GM21825 (cell line): ENCODE data around the gene SYNE2.

Experiments used
- ATAC-seq: cut with Tn5 transposase; IDR thresholded peaks from one replicate; pipeline ENCODE4 v1.9.1; 2021; ENCODE audit warnings: mild to moderate bottlenecking, moderate library complexity; ENCODE audit not compliant: unreplicated experiment

Gene SYNE2

GRCh38 chr14:63952933-63953437 lies 100.2 kb downstream of the SYNE2 start:
- no peak for ATAC-seq

GRCh38 chr14:63956326-63956725 lies 103.5 kb downstream of the SYNE2 start:
- ATAC-seq = no peak

DNA sequence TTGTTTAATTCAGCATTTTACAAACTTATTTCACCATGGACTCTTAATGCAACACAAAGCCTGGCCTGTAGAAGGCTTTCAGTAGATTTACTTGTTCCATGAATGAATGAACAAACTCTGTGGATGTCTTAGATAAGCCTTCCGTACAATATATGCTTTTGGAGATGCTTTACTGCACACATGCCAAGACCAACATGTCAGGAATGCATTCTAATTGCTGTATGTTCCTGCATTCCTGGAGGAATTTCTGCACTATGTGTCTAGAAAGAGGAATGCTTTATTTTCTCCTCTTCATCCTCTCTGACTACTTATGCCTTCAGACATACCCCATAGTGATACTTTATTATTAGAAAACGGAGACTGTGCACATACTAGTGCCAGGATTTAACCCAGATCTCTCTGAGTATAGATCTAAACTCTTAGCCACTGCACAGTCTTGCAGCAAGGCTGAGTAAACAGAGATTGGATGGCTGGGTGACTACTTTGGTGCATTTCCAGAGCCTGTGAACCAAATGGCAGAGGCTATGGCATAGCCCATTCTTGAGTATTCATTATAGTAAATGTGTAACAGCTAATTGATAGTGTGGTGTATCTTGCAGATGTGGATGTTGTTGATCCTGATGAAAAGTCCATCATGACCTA lies 108.2 kb downstream of the SYNE2 start:
- no peak for ATAC-seq

- no peak for ATAC-seq
Observed at GRCh38 chr14:63962906-63963305, 110.1 kb downstream of the SYNE2 start.

GRCh38 chr14:63963439-63963838 lies 110.6 kb downstream of the SYNE2 start:
- ATAC-seq = no peak

DNA sequence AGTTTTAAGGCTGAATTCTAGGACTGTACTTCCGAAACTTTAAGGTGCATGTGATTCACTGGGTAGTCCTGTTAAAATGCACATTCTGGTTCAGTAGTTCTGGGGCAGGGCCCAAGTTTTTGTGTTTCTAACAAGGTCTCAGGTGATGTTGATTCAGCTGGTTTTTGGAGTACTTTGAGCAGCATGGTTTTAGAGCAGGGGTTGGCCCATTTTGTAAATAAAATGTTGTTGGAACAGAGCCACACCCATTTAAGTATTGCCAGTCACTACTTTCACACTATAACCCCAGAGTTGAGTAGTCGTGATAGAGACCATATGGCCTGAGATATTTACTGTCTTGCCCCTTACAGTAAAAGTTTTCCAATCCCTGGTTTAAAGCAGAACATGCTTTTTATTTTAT lies 111.3 kb downstream of the SYNE2 start:
- no peak for ATAC-seq

GRCh38 chr14:63966407-63966806 lies 113.6 kb downstream of the SYNE2 start:
- ATAC-seq = no peak

DNA sequence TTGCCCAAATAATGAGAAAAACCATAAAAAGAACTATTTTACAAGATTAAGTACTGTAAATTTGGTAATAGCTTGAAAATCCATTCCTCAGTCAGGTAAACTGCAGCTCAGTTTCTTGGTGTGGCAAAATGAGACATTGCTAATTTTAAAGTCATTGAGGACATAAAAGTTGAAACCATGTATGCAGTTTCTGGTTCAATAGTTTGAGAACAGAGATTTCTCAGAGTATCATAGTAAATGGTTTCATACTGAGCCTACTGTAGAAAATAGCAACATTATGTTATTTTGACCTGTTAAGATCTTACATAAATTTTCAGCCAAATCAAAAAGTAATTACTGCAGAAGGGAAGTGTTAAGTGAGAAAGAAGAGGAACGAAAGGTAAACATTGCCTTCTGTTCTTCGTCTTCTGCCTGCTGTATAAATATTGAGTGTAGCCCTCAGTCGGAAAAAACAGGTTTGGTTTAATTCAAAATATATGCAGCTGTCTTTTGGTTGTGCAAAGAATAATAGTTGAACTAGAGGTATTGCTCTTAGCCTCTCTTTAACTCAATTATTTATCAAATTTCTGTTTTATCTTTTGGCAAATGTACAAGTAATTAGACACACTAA lies 119.6 kb downstream of the SYNE2 start:
- no peak for ATAC-seq

DNA sequence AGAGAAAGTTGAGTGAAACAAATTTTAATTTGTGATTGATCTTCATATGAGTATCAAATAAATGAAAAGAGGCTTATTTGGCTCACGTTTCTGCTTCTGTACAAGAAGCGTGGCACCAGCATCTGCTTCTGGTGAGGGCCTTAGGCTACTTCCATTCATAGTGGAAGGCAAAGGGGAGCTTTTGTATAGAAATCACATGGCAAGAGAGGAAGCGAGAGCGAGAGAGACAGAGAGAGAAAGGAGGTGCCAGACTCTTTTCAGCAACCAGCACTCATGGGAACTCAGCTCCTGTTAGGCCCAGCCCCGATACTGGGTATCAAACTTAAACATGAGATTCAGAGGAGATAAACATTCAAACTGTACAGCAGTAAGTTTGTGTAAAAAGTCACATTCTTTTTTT lies 121.4 kb downstream of the SYNE2 start:
- ATAC-seq = no peak

- no peak for ATAC-seq
Observed at GRCh38 chr14:63981569-63981968, 128.8 kb downstream of the SYNE2 start.

DNA sequence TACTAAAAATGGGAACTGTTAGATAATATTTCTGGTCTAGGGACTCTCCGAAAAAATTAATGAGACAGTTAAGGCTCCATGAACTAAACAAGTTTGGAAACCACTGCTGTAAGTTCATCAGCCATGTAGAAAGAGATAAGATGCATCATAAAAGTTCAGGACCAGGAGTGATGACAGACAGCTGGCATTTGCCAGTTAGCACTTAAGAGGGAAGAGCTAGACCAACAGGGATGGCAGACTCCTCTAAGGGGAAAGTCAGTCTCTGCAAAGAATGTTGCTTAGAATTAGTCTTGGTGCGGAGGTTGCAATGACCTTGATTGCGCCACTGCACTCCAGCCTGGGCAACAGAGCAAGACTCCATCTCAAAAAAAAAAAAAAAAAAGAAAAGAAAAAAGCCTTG lies 129.4 kb downstream of the SYNE2 start:
- ATAC-seq = no peak

- ATAC-seq = no peak
Observed at GRCh38 chr14:63982629-63983028, 129.8 kb downstream of the SYNE2 start.

GRCh38 chr14:63986789-63987533 lies 134.2 kb downstream of the SYNE2 start:
- no peak for ATAC-seq

DNA sequence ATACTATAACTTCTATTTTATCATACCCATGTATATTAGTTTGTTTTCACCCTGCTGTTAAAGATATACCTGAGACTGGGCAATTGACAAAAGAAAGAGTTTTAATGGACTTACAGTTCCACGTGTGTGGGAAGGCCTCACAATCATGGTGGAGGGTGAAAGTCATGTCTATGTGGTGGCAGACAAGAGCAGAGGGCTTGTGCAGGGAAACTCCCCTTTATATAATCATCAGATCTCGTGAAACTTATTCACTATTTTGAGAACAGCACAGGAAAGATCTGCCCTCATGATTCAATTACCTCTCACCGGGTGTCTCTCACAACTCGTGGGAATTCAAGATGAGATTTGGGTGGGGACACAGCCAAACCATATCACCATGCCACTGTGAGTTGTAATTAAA lies 135.8 kb downstream of the SYNE2 start:
- no peak for ATAC-seq

GRCh38 chr14:63991833-63992232 lies 139.0 kb downstream of the SYNE2 start:
- ATAC-seq = no peak

DNA sequence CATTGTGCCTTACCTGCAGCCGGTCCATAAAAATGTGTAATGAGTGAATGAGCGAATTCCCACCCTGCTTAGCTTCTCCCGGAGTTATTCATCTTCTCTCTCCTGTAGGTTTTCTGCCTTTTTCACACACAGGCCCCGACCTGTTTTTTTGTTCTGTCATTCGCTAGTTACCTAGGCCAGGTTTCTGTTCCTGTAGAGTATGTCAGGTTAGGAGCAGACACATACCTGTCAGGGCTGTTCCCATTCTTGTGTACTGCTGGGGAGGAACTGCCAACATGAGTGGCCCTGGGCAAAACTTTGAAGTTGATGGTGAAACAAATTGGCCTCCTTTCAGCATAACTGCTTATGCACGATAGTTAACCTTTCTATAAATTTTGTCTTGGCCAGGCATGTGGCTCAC lies 140.1 kb downstream of the SYNE2 start:
- no peak for ATAC-seq

DNA sequence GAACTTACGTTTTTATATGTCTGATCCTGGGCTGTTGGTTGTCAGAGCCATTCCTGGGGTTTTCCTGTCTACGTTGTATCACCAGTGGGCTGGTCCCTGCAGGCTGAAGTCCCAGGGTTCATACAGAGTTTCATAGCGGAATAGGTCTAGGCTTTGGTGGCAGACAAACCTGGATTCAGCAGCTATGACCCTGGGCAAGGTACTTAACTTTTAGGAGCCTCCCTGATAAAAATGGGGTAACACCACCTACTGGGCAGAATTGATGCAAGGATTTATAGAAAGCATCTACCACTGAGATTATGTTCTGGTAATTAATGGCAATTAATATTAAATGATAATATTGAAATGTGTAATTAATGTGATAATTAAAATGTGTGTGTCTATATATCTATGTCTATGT lies 141.2 kb downstream of the SYNE2 start:
- ATAC-seq = no peak

GRCh38 chr14:63995285-63995684 lies 142.5 kb downstream of the SYNE2 start:
- no peak for ATAC-seq

DNA sequence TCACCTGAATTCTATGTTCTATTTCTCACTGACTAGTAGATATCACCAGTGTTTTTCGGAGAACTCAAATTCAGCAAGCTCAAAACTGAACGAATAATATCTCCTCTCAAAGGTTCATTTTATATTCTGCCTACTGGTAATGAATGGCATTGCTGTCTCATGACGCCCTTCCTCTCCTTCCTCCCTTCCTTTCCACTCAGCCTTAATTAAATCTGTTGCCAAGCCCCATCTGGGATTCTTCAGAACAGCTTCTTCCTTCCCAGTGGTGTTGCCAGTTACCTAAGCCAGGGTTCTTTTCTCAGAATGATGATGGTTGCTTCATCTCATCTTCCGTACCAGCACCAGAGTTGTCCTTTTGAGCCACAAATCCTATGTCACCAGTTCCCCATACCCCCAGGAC lies 143.2 kb downstream of the SYNE2 start:
- no peak for ATAC-seq

DNA sequence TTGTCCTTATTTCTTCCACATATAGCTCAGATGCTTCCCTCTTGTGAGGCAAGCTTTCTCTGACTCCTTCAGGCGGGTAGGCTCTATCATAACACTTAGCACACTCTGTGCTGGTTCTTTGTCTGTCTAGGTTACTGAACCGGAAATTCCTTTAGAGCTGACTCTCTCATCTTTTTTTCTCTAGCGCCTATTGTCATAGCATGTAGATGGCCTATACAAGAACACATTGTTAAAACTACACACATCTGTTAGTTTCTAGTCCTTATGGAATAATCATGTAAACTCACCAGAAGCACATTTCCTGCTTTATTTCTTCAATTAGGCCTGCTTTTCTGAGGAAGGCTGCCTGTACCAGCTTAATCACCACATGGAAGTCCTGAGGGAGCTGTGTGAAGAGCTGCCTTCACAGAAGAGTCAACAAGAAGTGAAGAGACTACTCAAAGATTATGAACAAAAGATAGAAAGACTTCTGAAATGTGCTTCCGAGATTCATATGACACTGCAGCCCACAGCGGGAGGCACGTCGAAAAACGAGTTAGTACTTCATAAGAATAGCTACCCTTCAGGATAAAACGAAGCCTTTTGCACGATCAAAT lies 143.9 kb downstream of the SYNE2 start:
- no peak for ATAC-seq

- no peak for ATAC-seq
Observed at GRCh38 chr14:64000749-64001148, 147.9 kb downstream of the SYNE2 start.

DNA sequence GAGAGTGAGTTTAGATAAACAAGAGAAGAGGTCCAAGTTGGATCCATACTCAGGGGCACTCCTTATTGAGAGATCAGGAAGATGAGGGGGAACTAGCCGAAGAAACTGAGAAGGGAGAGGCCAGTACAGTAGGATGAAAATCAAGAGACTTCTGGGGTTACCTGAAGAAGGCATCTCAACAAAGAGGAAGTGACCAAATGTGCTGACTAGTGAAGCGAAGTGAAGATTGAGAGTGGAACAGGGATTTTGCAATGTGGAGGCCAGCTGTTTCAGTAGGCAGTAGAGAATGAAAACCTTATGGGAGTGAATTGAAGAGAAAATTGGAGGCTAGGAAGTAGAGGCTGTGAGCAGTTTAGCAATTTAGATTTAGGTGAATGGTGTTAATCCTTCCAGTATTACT lies 153.0 kb downstream of the SYNE2 start:
- no peak for ATAC-seq
